ENCODE data around the gene RBL1. TPM values are rescaled to one million over a fixed set of nuclear protein-coding genes. Genes with fewer than 3 reads are reported as not detected.
"Not testable (repeated sequence)": the region's sequence is repeated elsewhere in the genome, so short reads cannot be mapped to it uniquely, and the experiment has no call there.

The RBL1 gene
- total RNA-seq, 3 donors from 2014 or later, result 4.6 to 10.8 (median 10.4) TPM

DNA sequence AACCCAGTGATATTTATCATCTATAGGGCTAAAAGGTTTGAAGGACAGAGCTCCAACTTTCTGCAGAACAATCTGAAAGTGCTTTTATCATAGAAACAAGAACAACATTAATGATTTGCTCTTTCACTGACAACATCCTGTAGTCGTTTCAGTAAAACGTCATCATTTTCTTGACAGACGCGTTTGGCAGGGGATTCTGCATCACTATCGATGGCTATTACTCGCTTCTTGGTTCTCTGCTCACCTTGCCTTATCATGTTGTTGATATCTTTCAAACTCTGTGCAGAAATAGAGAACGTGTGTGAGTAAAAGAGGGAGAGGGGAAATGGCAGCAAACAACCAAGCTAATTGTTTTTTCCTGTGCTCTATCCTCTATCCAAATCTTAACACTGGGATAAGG lies 97.1 kb downstream of the RBL1 start:
- H3K4me1 ChIP-seq, result no peaks in the 10 kb centered on the region
- no peak for TF ChIP-seq POLR2AphosphoS5 (IDR thresholded peaks at IDR 0.05)
- TF ChIP-seq, protein P1, sequence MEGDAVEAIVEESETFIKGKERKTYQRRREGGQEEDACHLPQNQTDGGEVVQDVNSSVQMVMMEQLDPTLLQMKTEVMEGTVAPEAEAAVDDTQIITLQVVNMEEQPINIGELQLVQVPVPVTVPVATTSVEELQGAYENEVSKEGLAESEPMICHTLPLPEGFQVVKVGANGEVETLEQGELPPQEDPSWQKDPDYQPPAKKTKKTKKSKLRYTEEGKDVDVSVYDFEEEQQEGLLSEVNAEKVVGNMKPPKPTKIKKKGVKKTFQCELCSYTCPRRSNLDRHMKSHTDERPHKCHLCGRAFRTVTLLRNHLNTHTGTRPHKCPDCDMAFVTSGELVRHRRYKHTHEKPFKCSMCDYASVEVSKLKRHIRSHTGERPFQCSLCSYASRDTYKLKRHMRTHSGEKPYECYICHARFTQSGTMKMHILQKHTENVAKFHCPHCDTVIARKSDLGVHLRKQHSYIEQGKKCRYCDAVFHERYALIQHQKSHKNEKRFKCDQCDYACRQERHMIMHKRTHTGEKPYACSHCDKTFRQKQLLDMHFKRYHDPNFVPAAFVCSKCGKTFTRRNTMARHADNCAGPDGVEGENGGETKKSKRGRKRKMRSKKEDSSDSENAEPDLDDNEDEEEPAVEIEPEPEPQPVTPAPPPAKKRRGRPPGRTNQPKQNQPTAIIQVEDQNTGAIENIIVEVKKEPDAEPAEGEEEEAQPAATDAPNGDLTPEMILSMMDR (IDR thresholded peaks at IDR 0.05), result no peak
- TF ChIP-seq POLR2A (IDR thresholded peaks at IDR 0.05), result no peak
- intact Hi-C loops (cut with DNase I; ENCODE audit: low total_unique reads), result no loop called here

GRCh38 chr20:36997121-36997520 lies 98.7 kb downstream of the RBL1 start:
- peaks cover 0 to 11% of the 10 kb centered on the region in 2 donors for H3K9me3 ChIP-seq
- intact Hi-C loops (cut with DNase I; ENCODE audit: low total_unique reads), result no loop called here
- no peaks in the 10 kb centered on the region for H3K27me3 ChIP-seq
- no peak for DNase-seq (ENCODE audit: low spot score in 2 of 2)
- H3K36me3 ChIP-seq, result no peaks in the 10 kb centered on the region
- H3K4me1 ChIP-seq, result no peaks in the 10 kb centered on the region
- no peak overlapping the region for H3K27ac ChIP-seq
- no peak overlapping the region for H3K4me3 ChIP-seq
- no peak for TF ChIP-seq POLR2AphosphoS5 (IDR thresholded peaks at IDR 0.05)
- TF ChIP-seq, protein P1 (IDR thresholded peaks at IDR 0.05), result no peak
- no peak for TF ChIP-seq POLR2A (IDR thresholded peaks at IDR 0.05)

More for the DNA sequence above, 97.1 kb downstream of the RBL1 start:
- Histone ChIP-seq H3K9me3 (no peaks in the 10 kb centered on the region), H3K27me3 (no peaks in the 10 kb centered on the region), H3K36me3 (no peaks in the 10 kb centered on the region), H3K27ac (no peak overlapping the region), H3K4me3 (no peak overlapping the region)
- no peak for DNase-seq (ENCODE audit: low spot score in 2 of 2)

- DNase-seq (ENCODE audit: low spot score in 2 of 2); H3K36me3 ChIP-seq; H3K4me3 ChIP-seq; H3K27me3 ChIP-seq; intact Hi-C loops (cut with DNase I; ENCODE audit: low total_unique reads); H3K4me1 ChIP-seq; H3K27ac ChIP-seq: not testable (repeated sequence)
- peaks cover 0 to 11% of the 10 kb centered on the region in 2 donors for H3K9me3 ChIP-seq
Observed at GRCh38 chr20:36994221-36994620, 101.6 kb downstream of the RBL1 start.

DNA sequence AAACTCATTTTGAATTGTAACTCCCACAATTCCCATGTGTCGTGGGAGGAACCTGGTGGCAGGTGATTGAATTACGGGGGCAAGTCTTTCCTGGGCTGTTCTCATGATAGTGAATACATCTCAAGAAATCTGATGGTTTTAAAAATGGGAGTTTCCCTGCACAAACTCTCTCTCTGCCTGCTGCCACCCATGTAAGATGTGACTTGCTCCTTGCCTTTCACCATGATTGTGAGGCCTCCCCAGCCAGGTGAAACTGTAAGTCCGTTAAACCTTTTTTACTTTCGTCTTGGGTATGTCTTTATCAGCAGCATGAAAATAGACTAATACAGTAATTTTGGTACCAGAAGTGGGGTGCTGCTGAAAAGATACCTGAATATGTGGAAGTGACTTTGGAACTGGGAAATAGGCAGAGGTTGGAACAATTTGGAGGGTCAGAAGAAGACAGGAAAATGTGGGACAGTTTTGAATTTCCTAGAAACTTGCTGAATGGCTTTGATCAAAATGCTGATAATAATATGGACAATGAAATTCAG lies 102.9 kb downstream of the RBL1 start:
- TF ChIP-seq POLR2AphosphoS5 (IDR thresholded peaks at IDR 0.05) (no peak), POLR2A (IDR thresholded peaks at IDR 0.05) (no peak)
- TF ChIP-seq, protein P1 (IDR thresholded peaks at IDR 0.05), result no peak
- DNase-seq (ENCODE audit: low spot score in 2 of 2), result no peak
- H3K27ac ChIP-seq, result no peak overlapping the region
- H3K4me3 ChIP-seq, result no peak overlapping the region
- no peaks in the 10 kb centered on the region for H3K4me1 ChIP-seq
- H3K9me3 ChIP-seq, result peaks cover 0 to 11% of the 10 kb centered on the region in 2 donors
- intact Hi-C loops (cut with DNase I; ENCODE audit: low total_unique reads), result no loop called here
- H3K27me3 ChIP-seq, result no peaks in the 10 kb centered on the region
- no peaks in the 10 kb centered on the region for H3K36me3 ChIP-seq

GRCh38 chr20:36991703-36992102 lies 104.1 kb downstream of the RBL1 start:
- intact Hi-C loops (cut with DNase I; ENCODE audit: low total_unique reads), result no loop called here
- no peak for DNase-seq (ENCODE audit: low spot score in 2 of 2)
- Histone ChIP-seq H3K9me3 (peaks cover 0 to 11% of the 10 kb centered on the region in 2 donors), H3K4me3 (no peak overlapping the region), H3K36me3 (no peaks in the 10 kb centered on the region), H3K4me1 (no peaks in the 10 kb centered on the region), H3K27me3 (no peaks in the 10 kb centered on the region), H3K27ac (no peak overlapping the region)
- TF ChIP-seq POLR2AphosphoS5 (IDR thresholded peaks at IDR 0.05), result no peak
- TF ChIP-seq, protein P1 (IDR thresholded peaks at IDR 0.05), result no peak
- no peak for TF ChIP-seq POLR2A (IDR thresholded peaks at IDR 0.05)

- H3K36me3 ChIP-seq, result no peaks in the 10 kb centered on the region
- H3K27ac ChIP-seq, result no peak overlapping the region
- H3K27me3 ChIP-seq, result no peaks in the 10 kb centered on the region
- H3K4me1 ChIP-seq, result no peaks in the 10 kb centered on the region
- intact Hi-C loops (cut with DNase I; ENCODE audit: low total_unique reads), result no loop called here
- H3K4me3 ChIP-seq, result no peak overlapping the region
- TF ChIP-seq, protein P1 (IDR thresholded peaks at IDR 0.05), result no peak
- TF ChIP-seq POLR2AphosphoS5 (IDR thresholded peaks at IDR 0.05) (no peak), POLR2A (IDR thresholded peaks at IDR 0.05) (no peak)
- peaks cover 0 to 11% of the 10 kb centered on the region in 2 donors for H3K9me3 ChIP-seq
- DNase-seq (ENCODE audit: low spot score in 2 of 2), result no peak
Observed at GRCh38 chr20:36989797-36990196, 106.0 kb downstream of the RBL1 start.

All from breast epithelium (tissue), 4 donors.